IMR-90 (cell line): ENCODE data around the gene HSPA9. TPM values are rescaled to one million over a fixed set of nuclear protein-coding genes. Genes with fewer than 3 reads are reported as not detected.

Source experiments
- ATAC-seq: fragments of 200-7000 bp; cut with Tn5 transposase; 2 replicates; pipeline ENCODE4 v1.9.1; 2020; ENCODE audit warnings: low read depth, mild to moderate bottlenecking, moderate library complexity
- BruUV-seq: library from RNA; stranded (reverse); fragments of 400-500 nt; replicated peaks from 2 replicates; lab custom pipeline; 2021; lab: Mats Ljungman, UMichigan
- CTCF ChIA-PET: fragments of 300-600 bp; formaldehyde crosslinking; extraction: SDS; loops from one replicate; lab custom pipeline; 2021; ENCODE audit warnings: antibody characterized with exemption; lab: Yijun Ruan, JAX
- POLR2A ChIA-PET: fragments of 300-600 bp; sonication (Branson Sonifier 250); formaldehyde crosslinking; loops from one replicate; lab custom pipeline; 2022; ENCODE audit warnings: antibody characterized with exemption; ENCODE audit not compliant: unreplicated experiment; lab: Charles Lee
- DNase-seq: peaks from one replicate; pipeline ENCODE4 v3.0.0; 2013
- H2AFZ ChIP-seq: replicated peaks from 2 replicates; pipeline ENCODE3; 2013; ENCODE audit warnings: low read length, mild to moderate bottlenecking; ENCODE audit not compliant: poor library complexity
- H2AK5ac ChIP-seq: 2 replicates; pipeline ENCODE4 v1.6.1; 2013; ENCODE audit warnings: low read depth, low read length, inconsistent platforms
- H2AK9ac ChIP-seq: replicated peaks from 2 replicates; pipeline ENCODE3; 2013; ENCODE audit warnings: mild to moderate bottlenecking, low read depth, low read length, moderate library complexity; ENCODE audit not compliant: poor library complexity
- H2BK120ac ChIP-seq: 2 replicates; pipeline ENCODE4 v1.6.1; 2013; ENCODE audit warnings: low read depth, low read length, inconsistent platforms
- H2BK15ac ChIP-seq: 3 replicates; pipeline ENCODE4 v1.6.1; 2013; ENCODE audit warnings: low read depth, low read length, inconsistent platforms
- H2BK20ac ChIP-seq: 2 replicates; pipeline ENCODE4 v1.6.1; 2013; ENCODE audit warnings: low read depth, mild to moderate bottlenecking, inconsistent platforms, low read length, moderate library complexity
- H2BK5ac ChIP-seq: 2 replicates; pipeline ENCODE4 v1.6.1; 2013; ENCODE audit warnings: mild to moderate bottlenecking, low read depth, low read length, inconsistent platforms; ENCODE audit not compliant: poor library complexity, severe bottlenecking
- H3K14ac ChIP-seq: replicated peaks from 2 replicates; pipeline ENCODE4 v1.6.1; 2013; ENCODE audit warnings: low read depth, low read length, inconsistent platforms
- H3K18ac ChIP-seq: 2 replicates; pipeline ENCODE4 v1.6.1; 2013; ENCODE audit warnings: low read depth, low read length, control low read depth
- H3K23ac ChIP-seq: 2 replicates; pipeline ENCODE4 v1.6.1; 2013; ENCODE audit warnings: low read depth, low read length, inconsistent platforms
- H3K27ac ChIP-seq: 2 replicates; pipeline ENCODE4 v1.5.1; 2013; ENCODE audit warnings: mild to moderate bottlenecking, control low read depth, low read length; ENCODE audit not compliant: insufficient read depth
- H3K27me3 ChIP-seq: 2 replicates; pipeline ENCODE4 v1.6.1; 2013; ENCODE audit warnings: low read length; ENCODE audit not compliant: control insufficient read depth, insufficient read depth
- H3K36me3 ChIP-seq: 2 replicates; pipeline ENCODE4 v1.6.1; 2013; ENCODE audit warnings: low read length, mixed read lengths; ENCODE audit not compliant: control insufficient read depth, insufficient read depth
- H3K4ac ChIP-seq: 2 replicates; pipeline ENCODE4 v1.6.1; 2013; ENCODE audit warnings: low read depth, low read length, inconsistent platforms
- H3K4me1 ChIP-seq: 2 replicates; pipeline ENCODE4 v1.6.1; 2013; ENCODE audit warnings: low read length, mixed read lengths; ENCODE audit not compliant: control insufficient read depth, insufficient read depth
- H3K4me2 ChIP-seq: 2 replicates; pipeline ENCODE4 v1.6.1; 2013; ENCODE audit warnings: low read depth, mild to moderate bottlenecking, control low read depth, low read length, moderate library complexity
- H3K4me3 ChIP-seq: 2 replicates; pipeline ENCODE4 v1.5.1; 2013; ENCODE audit warnings: low read depth, mild to moderate bottlenecking, control low read depth, low read length, moderate library complexity; ENCODE audit not compliant: insufficient read depth
- H3K56ac ChIP-seq: 2 replicates; pipeline ENCODE4 v1.6.1; 2013; ENCODE audit warnings: low read length, inconsistent platforms; ENCODE audit not compliant: insufficient read depth; ENCODE audit errors: extremely low read depth
- H3K79me1 ChIP-seq, 2 experiments: 2 replicates each; pipeline ENCODE4 v1.6.1; 2013; ENCODE audit warnings: low read length in 2 of 2, inconsistent platforms in 1 of 2, low read depth in 1 of 2
- H3K9ac ChIP-seq: 2 replicates; pipeline ENCODE4 v1.6.1; 2013; ENCODE audit warnings: low read depth, low read length, control low read depth
- H3K9me1 ChIP-seq: 2 replicates; pipeline ENCODE4 v1.6.1; 2013; ENCODE audit warnings: low read length, inconsistent platforms; ENCODE audit not compliant: insufficient read depth
- H3K9me3 ChIP-seq: 2 replicates; pipeline ENCODE4 v1.6.1; 2013; ENCODE audit warnings: low read length; ENCODE audit not compliant: control insufficient read depth, insufficient read depth
- H4K20me1 ChIP-seq: 2 replicates; pipeline ENCODE4 v1.6.1; 2013; ENCODE audit warnings: low read length, inconsistent platforms; ENCODE audit not compliant: insufficient read depth
- H4K5ac ChIP-seq: 2 replicates; pipeline ENCODE4 v1.6.1; 2013; ENCODE audit warnings: mild to moderate bottlenecking, low read depth, low read length, control low read depth
- H4K8ac ChIP-seq, 2 experiments: 2 replicates each; pipeline ENCODE4 v1.6.1; 2013; ENCODE audit warnings: low read depth in 2 of 2, low read length in 2 of 2, control low read depth in 1 of 2, inconsistent platforms in 1 of 2
- H4K91ac ChIP-seq: 2 replicates; pipeline ENCODE4 v1.6.1; 2013; ENCODE audit warnings: low read depth, low read length, inconsistent platforms; ENCODE audit not compliant: insufficient read depth
- BHLHE40 ChIP-seq: fragments of 150-350 bp; IDR thresholded peaks from 2 replicates; pipeline ENCODE4 v1.6.1; 2016; ENCODE audit warnings: mild to moderate bottlenecking, low read depth, low read length
- CEBPB ChIP-seq: IDR thresholded peaks from 2 replicates; pipeline ENCODE4 v1.6.1; 2012; ENCODE audit warnings: low read depth, low read length, improper control_type of control experiment
- CHD1 ChIP-seq: IDR thresholded peaks from 2 replicates; pipeline ENCODE4 v1.6.1; 2012; ENCODE audit warnings: low read depth, low read length, improper control_type of control experiment
- FOS ChIP-seq: fragments of 150-350 bp; IDR thresholded peaks from 2 replicates; pipeline ENCODE4 v1.6.1; 2016; ENCODE audit warnings: low read depth, low read length
- MAFK ChIP-seq: IDR thresholded peaks from 2 replicates; pipeline ENCODE4 v1.6.1; 2012; ENCODE audit warnings: low read depth, low read length, improper control_type of control experiment
- MAZ ChIP-seq: IDR thresholded peaks from 2 replicates; pipeline ENCODE4 v1.6.1; 2012; ENCODE audit warnings: low read depth, mild to moderate bottlenecking, low read length, improper control_type of control experiment, moderate library complexity, borderline replicate concordance
- MXI1 ChIP-seq: IDR thresholded peaks from 2 replicates; pipeline ENCODE4 v1.6.1; 2012; ENCODE audit warnings: low read depth, mild to moderate bottlenecking, low read length, moderate library complexity, borderline replicate concordance
- NFE2L2 ChIP-seq: fragments of 150-350 bp; IDR thresholded peaks from 2 replicates; pipeline ENCODE4 v1.6.1; 2016; ENCODE audit warnings: low read depth, mild to moderate bottlenecking, low read length
- POLR2A ChIP-seq: IDR thresholded peaks from 2 replicates; pipeline ENCODE4 v1.6.1; 2012; ENCODE audit warnings: mild to moderate bottlenecking, low read depth, low read length
- RAD21 ChIP-seq: IDR thresholded peaks from 2 replicates; pipeline ENCODE4 v1.6.1; 2012; ENCODE audit warnings: low read length, improper control_type of control experiment
- RCOR1 ChIP-seq: IDR thresholded peaks from 2 replicates; pipeline ENCODE4 v1.6.1; 2012; ENCODE audit warnings: mild to moderate bottlenecking, low read length, improper control_type of control experiment; ENCODE audit not compliant: insufficient replicate concordance
- RFX5 ChIP-seq: IDR thresholded peaks from 2 replicates; pipeline ENCODE4 v1.8.0; 2012; ENCODE audit warnings: low read depth, mild to moderate bottlenecking, low read length, moderate library complexity
- SMC3 ChIP-seq: fragments of 150-350 bp; IDR thresholded peaks from 2 replicates; pipeline ENCODE4 v1.6.1; 2016; ENCODE audit warnings: low read depth, mild to moderate bottlenecking, antibody characterized with exemption, low read length, moderate library complexity
- WGBS, 2 experiments: methylation state at CpG; one replicate each; pipeline versions ENCODE4 v1.1.5 to v1.1.7; 2013; ENCODE audit warnings: missing lambda C conversion rate in 2 of 2; ENCODE audit not compliant: insufficient read length in 1 of 2; ENCODE audit errors: extremely low coverage in 2 of 2; 5-methylcytosine and 5-hydroxymethylcytosine counted together
- dilution Hi-C: fragments of 300-500 bp; cut with HindIII; formaldehyde crosslinking; loops from one replicate; pipeline ENCODE4 v1.14.3; 2018; ENCODE audit warnings: low sequenced_read_pairs; ENCODE audit not compliant: unreplicated experiment
- in situ Hi-C: fragments of 300-500 bp; cut with MboI; formaldehyde crosslinking; loops from 3 replicates; pipeline ENCODE4 v1.14.3; 2019; ENCODE audit warnings: low sequenced_read_pairs, inconsistent platforms, mixed read lengths
- intact Hi-C: fragments of 100-400 bp; cut with micrococcal nuclease; formaldehyde crosslinking; loops from 2 replicates; pipeline ENCODE4 v1.10.0; 2022
- polyA plus RNA-seq, 3 experiments: library from polyadenylated mRNA; depleted of rRNA; stranded (reverse); fragments of >200 nt; gene quantifications; 2 replicates each; pipeline ENCODE4 v1.2.3, GENCODE V29; 2012; ENCODE audit warnings: low replicate concordance in 1 of 3
- total RNA-seq: library from RNA; depleted of rRNA; stranded (reverse); fragments of >200 nt; gene quantifications from 2 replicates; pipeline ENCODE4 v1.2.3, GENCODE V29; 2012
- TF ChIP-seq, protein P1 (sequence below): fragments of 150-350 bp; IDR thresholded peaks from 2 replicates; pipeline ENCODE4 v1.6.1; 2017; ENCODE audit warnings: mild to moderate bottlenecking, antibody characterized with exemption, low read length, low read depth
- TF ChIP-seq, protein P2 (sequence below): fragments of 150-350 bp; IDR thresholded peaks from 2 replicates; pipeline ENCODE4 v1.6.1; 2016; ENCODE audit warnings: low read depth, mild to moderate bottlenecking, low read length, moderate library complexity, borderline replicate concordance
- TF ChIP-seq, protein P3 (sequence below): conservative IDR thresholded peaks from 2 replicates; pipeline ENCODE4 v1.5.1; 2012; ENCODE audit warnings: mild to moderate bottlenecking, low read depth, low read length, improper control_type of control experiment

HSPA9 gene
- total and polyA plus RNA-seq, 2 of the 4 experiments (the other 2 are of a cell fraction) = 157 to 472 TPM

DNA sequence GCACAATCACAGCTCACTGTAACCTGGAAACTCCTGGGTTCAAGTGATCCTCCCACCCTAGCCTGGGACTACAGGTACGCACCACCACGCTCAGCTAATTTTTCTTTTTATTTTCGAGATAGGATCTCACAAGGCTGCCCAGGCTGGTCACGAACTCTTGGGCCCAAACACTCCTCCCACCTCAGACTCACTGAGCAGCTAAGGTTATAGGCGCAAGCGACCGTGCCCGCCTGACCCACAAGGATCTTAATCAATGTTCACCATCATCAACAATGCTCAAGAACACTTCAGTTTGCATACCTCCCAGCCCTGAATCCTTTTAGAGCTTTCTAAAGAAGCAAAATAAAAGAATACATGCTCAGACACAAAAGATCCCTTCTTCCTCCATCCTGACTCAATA is 45.4 kb downstream of the HSPA9 start:
- H2BK15ac ChIP-seq = no peak overlapping the region
- no peak overlapping the region for H2AK9ac ChIP-seq
- in situ Hi-C loops = no loop called here
- intact Hi-C loops = no loop called here
- H3K4ac ChIP-seq = no peak overlapping the region
- H3K27me3 ChIP-seq = no peaks in the 10 kb centered on the region
- no peak overlapping the region for H2BK20ac ChIP-seq
- no peak overlapping the region for H3K4me3 ChIP-seq
- no peaks in the 10 kb centered on the region for H3K9me3 ChIP-seq
- ChIA-PET CTCF (interaction anchor here (1.3 kb wide), 1 partner anchor 11 kb away, joined by 4 read pairs; no protein-coding TSS in a partner anchor), POLR2A (no interaction called here)
- no peak overlapping the region for H3K4me2 ChIP-seq
- no peak for ATAC-seq
- no peak overlapping the region for H4K8ac ChIP-seq
- TF ChIP-seq SMC3 = no peak
- TF ChIP-seq NFE2L2 = no peak
- no peak for TF ChIP-seq MAZ
- TF ChIP-seq RCOR1 = no peak
- TF ChIP-seq, protein P1, sequence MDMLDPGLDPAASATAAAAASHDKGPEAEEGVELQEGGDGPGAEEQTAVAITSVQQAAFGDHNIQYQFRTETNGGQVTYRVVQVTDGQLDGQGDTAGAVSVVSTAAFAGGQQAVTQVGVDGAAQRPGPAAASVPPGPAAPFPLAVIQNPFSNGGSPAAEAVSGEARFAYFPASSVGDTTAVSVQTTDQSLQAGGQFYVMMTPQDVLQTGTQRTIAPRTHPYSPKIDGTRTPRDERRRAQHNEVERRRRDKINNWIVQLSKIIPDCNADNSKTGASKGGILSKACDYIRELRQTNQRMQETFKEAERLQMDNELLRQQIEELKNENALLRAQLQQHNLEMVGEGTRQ = no peak
- no peak for TF ChIP-seq POLR2A
- no peak for TF ChIP-seq RFX5
- TF ChIP-seq, protein P2, sequence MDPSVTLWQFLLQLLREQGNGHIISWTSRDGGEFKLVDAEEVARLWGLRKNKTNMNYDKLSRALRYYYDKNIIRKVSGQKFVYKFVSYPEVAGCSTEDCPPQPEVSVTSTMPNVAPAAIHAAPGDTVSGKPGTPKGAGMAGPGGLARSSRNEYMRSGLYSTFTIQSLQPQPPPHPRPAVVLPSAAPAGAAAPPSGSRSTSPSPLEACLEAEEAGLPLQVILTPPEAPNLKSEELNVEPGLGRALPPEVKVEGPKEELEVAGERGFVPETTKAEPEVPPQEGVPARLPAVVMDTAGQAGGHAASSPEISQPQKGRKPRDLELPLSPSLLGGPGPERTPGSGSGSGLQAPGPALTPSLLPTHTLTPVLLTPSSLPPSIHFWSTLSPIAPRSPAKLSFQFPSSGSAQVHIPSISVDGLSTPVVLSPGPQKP = no peak
- TF ChIP-seq MXI1 = no peak
- TF ChIP-seq MAFK = no peak
- TF ChIP-seq CHD1 = no peak
- no peak for TF ChIP-seq BHLHE40
- TF ChIP-seq, protein P3, sequence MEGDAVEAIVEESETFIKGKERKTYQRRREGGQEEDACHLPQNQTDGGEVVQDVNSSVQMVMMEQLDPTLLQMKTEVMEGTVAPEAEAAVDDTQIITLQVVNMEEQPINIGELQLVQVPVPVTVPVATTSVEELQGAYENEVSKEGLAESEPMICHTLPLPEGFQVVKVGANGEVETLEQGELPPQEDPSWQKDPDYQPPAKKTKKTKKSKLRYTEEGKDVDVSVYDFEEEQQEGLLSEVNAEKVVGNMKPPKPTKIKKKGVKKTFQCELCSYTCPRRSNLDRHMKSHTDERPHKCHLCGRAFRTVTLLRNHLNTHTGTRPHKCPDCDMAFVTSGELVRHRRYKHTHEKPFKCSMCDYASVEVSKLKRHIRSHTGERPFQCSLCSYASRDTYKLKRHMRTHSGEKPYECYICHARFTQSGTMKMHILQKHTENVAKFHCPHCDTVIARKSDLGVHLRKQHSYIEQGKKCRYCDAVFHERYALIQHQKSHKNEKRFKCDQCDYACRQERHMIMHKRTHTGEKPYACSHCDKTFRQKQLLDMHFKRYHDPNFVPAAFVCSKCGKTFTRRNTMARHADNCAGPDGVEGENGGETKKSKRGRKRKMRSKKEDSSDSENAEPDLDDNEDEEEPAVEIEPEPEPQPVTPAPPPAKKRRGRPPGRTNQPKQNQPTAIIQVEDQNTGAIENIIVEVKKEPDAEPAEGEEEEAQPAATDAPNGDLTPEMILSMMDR = no peak
- no peak for TF ChIP-seq CEBPB
- TF ChIP-seq FOS = no peak
- no peak for TF ChIP-seq RAD21
- no peak overlapping the region for H4K5ac ChIP-seq
- no peak overlapping the region for H3K27ac ChIP-seq
- no peak overlapping the region for H3K56ac ChIP-seq
- no peak overlapping the region for H3K23ac ChIP-seq
- H4K20me1 ChIP-seq = peaks cover 90% of the 10 kb centered on the region
- H4K91ac ChIP-seq = no peak overlapping the region
- no peak overlapping the region for H2AK5ac ChIP-seq
- H3K18ac ChIP-seq = no peak overlapping the region
- no peak overlapping the region for H2AFZ ChIP-seq
- no peak overlapping the region for H2BK120ac ChIP-seq
- DNase-seq = no peak
- H3K79me1 ChIP-seq = peaks cover 22 to 76% of the 10 kb centered on the region in 2 experiments
- peaks cover 13% of the 10 kb centered on the region for H3K36me3 ChIP-seq
- no peak overlapping the region for H3K9ac ChIP-seq
- WGBS, 2 experiments = 96% methylated on average over 8 of the region's 8 CpGs; no CpG with 5 or more reads in 1 of the 2 experiments
- no TSS peak for BruUV-seq
- dilution Hi-C loops = no loop called here
- no peak overlapping the region for H3K14ac ChIP-seq
- peaks cover 7% of the 10 kb centered on the region for H3K4me1 ChIP-seq
- H2BK5ac ChIP-seq = no peak overlapping the region
- peaks cover 16% of the 10 kb centered on the region for H3K9me1 ChIP-seq
